Frontal cortex (tissue), 4 donors: Measurements from ENCODE around the gene NR6A1. TPM values are rescaled to one million over a fixed set of nuclear protein-coding genes. Genes with fewer than 3 reads are reported as not detected.
"Not testable (repeated sequence)": the region's sequence is repeated elsewhere in the genome, so short reads cannot be mapped to it uniquely, and the experiment has no call there.

Experiments used
- DNase-seq, 2 donors: peaks; one replicate each; pipeline ENCODE4 v3.0.0; 2012; ENCODE audit warnings: low spot score in 2 of 2
- FAIRE-seq: peaks from 2 replicates; lab custom pipeline; 2012; peaks lifted over from hg19 to GRCh38; lab: Jason Lieb, UNC
- total RNA-seq: library from RNA; depleted of rRNA; stranded (reverse); fragments of >200 nt; gene quantifications from one replicate; pipeline ENCODE4 v1.2.3, GENCODE V29; 2014
- donor health status: control.
- donor health status: control.
- donor health status: control.

The NR6A1 gene
- total RNA-seq, 1 donor from 2014 or later, result 1.6 TPM

- no peak for DNase-seq
- FAIRE-seq, result no peak
These were observed 36.0 kb downstream of the NR6A1 start for GRCh38 chr9:124735121-124735520.

- not testable (repeated sequence) for DNase-seq, FAIRE-seq
These were observed 36.4 kb downstream of the NR6A1 start for GRCh38 chr9:124734741-124735083.

- no peak for FAIRE-seq
- DNase-seq, result no peak
These were observed 37.0 kb downstream of the NR6A1 start for GRCh38 chr9:124733964-124734740.

DNA sequence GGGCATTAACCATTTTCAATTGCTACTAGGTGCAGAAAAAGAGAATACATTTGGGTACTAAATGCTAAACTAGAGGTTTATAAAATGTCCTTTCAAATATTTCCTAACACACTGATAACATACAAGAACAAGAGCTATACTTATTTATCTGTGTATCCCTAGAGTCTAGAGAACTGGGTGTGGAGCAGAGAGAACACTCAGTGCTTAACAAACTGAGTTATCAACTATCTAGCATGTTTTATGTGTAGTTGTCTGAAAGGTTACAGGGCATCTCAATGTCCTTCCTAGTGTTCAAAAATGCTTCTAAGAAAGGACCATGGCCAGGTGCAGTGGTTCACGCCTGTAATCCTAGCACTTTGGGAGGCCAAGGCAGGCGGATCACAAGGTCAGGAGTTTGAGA lies 40.3 kb downstream of the NR6A1 start:
- no peak for FAIRE-seq

GRCh38 chr9:124726886-124727285 lies 44.2 kb downstream of the NR6A1 start:
- no peak for FAIRE-seq
- DNase-seq, result no peak

More for the DNA sequence above, 40.3 kb downstream of the NR6A1 start:
- DNase-seq, result no peak

DNA sequence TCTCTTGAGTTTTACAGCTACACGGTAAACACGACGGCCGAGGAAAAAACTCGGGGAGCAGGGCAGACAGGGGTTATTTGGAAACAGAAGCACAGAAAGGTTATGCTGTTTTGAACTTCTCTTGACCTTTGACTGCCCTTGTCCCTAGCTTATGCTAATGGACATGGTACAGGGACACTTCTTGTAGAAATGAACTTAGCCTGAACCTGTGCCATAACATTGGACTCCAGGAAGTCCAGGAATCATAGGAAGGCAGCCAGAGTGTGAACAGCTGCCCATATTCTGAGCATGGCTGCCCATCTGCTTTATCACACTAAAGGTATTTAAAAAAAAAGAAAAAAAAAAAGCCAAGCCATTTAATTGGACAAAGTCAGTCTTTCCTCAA lies 46.1 kb downstream of the NR6A1 start:
- DNase-seq, result no peak
- FAIRE-seq, result no peak

DNA sequence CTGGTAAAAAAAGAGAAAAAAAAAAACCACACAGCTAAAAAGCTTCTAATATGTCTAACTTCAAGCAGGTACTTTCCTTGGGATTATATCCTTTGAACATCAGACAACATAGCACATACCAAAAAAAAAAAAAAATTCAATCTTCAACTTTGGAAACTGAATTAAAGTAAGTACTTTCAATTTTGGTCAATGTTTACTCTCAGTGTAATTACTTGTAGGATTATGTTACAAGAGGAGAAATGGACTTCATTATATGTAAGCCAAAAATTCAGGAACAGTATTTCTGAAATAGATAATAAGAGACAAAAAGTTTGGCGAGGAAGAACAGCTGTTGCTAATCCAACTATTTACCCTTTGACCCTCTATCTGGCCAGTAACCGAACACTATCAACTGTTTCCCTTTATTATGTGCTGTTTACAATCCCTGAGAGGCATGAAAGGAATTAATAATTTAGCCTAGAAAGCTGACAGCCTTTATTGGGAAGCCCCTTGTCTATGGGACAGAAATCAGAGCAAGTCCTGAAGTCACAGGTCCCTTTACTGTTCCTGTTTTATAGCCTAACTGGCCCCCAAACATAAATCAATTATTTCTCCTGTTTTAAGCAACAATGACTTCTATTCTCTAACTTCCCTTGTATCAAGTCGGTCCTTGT lies 46.6 kb downstream of the NR6A1 start:
- no peak for DNase-seq
- no peak for FAIRE-seq

- FAIRE-seq (no peak), DNase-seq (no peak)
These were observed 47.8 kb downstream of the NR6A1 start for GRCh38 chr9:124723352-124723751.

- FAIRE-seq, result no peak
- no peak for DNase-seq
These were observed 49.8 kb downstream of the NR6A1 start for GRCh38 chr9:124721109-124721906.

- DNase-seq (no peak), FAIRE-seq (no peak)
These were observed 50.5 kb downstream of the NR6A1 start for GRCh38 chr9:124720429-124721108.

- FAIRE-seq (no peak), DNase-seq (no peak)
These were observed 52.2 kb downstream of the NR6A1 start for GRCh38 chr9:124718928-124719327.

DNA sequence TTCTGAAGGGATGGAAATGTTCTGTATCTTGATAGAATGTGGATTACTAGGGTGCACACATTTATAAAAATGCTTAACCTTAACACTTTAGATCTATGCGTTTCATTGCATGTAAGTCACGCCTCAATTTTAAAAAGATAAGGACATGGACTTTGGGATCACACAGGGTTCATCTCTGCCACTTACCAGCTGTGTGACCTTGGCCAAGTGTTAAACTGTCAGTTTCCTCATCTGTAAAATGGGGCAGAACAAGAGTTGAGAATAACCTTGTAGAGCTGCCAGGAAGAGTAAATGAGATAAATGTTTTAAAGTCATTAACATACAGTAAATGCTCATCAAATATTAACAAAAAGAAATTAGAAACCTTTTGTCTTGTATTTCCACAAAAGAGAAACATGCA lies 53.5 kb downstream of the NR6A1 start:
- FAIRE-seq (no peak), DNase-seq (no peak)

GRCh38 chr9:124716808-124717207 lies 54.3 kb downstream of the NR6A1 start:
- no peak for DNase-seq
- no peak for FAIRE-seq

GRCh38 chr9:124710766-124711165 lies 60.3 kb downstream of the NR6A1 start:
- FAIRE-seq (no peak), DNase-seq (no peak)

GRCh38 chr9:124709292-124709690 lies 61.8 kb downstream of the NR6A1 start:
- FAIRE-seq (no peak), DNase-seq (no peak)

DNA sequence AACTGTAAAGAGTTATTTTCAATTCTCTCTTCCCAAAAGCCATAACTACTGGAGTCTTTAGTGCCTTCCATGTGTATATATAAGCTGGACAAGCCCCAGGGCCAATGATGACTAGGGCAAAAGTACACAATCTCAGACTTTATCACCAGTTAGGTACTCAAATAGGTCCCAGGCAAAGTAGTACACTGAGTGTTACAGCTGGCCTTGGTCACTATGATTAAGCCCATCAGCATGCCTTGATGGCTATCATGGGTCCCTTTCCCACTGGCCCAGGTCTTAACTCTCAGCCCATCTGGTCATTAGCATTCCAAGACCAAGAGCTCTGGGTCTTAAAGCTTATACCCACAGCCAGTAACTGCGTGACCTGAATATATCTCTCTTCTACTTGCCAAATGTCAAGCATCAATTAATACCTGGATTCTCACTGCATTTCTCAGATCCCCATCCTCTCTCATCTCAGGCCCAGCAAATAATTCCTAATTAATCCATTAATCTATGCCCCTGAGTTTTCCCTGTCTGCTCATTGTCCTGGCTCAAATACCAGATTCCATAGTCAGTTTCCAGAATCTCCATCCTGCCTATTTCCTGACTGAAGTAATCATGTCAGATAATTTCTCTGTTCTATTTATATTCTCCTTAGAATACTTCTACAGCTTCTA lies 62.3 kb downstream of the NR6A1 start:
- no peak for DNase-seq
- FAIRE-seq, result no peak

- no peak for DNase-seq
- no peak for FAIRE-seq
These were observed 63.0 kb downstream of the NR6A1 start for GRCh38 chr9:124708074-124708473.

- DNase-seq (no peak), FAIRE-seq (no peak)
These were observed 63.4 kb downstream of the NR6A1 start for GRCh38 chr9:124707666-124708065.

DNA sequence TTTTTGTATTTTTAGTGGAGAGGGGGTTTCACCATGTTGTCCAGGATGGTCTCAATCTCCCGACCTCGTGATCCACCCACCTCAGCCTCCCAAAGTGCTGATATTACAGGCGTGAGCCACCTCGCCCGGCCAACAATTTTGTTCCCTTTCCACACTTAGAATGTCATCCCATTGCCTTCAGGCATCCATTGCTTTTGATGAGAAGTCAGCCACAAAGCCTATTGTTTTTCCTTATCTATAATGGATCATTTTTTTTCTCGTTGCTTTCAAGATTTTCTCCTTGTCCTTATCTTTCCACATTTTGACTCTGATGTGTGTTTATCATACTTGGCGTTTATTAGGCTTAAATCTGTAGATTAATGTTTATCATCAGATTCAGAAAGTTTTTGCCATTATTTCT lies 64.4 kb downstream of the NR6A1 start:
- DNase-seq, result no peak
- FAIRE-seq, result no peak

DNA sequence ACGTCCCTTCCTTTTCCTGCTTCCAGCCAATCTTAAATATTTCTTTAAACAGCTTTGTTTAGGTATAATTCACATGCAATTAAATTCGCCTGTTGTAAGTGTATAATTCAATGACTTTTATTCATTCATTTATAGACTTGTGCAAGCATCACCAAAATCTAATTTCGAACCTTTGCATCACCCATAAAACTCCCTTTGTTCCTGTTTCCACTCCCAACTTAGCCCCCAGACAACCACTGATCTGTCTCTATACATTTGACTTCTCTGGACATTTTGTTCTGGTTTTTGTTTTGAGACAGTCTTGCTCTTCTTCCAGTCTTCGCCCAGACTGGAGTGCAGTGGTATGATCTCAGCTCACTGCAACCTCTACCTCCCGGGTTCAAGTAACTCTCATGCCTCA lies 71.5 kb downstream of the NR6A1 start:
- no peak for DNase-seq
- FAIRE-seq, result no peak
